Measurements from ENCODE around the gene CTF1.
"Not testable (repeated sequence)": the region's sequence is repeated elsewhere in the genome, so short reads cannot be mapped to it uniquely, and the experiment has no call there.

CTF1 gene

GRCh38 chr16:30888856-30889499 is 7.4 kb upstream of the CTF1 start:
- no peak for DNase-seq

GRCh38 chr16:30889721-30890120 is 6.7 kb upstream of the CTF1 start:
- no peak for DNase-seq

GRCh38 chr16:30891043-30891823 is 5.2 kb upstream of the CTF1 start:
- not testable (repeated sequence) for DNase-seq

- no peak for DNase-seq
Measured at GRCh38 chr16:30892670-30893416, 3.6 kb upstream of the CTF1 start.

- DNase-seq: no peak
Measured at GRCh38 chr16:30893417-30893743, 3.0 kb upstream of the CTF1 start.

- peak; percentile 57 to 69 (median 63) for DNase-seq
Measured at GRCh38 chr16:30893744-30894539, 2.5 kb upstream of the CTF1 start, which contains the start of gene BCL7C. BCL7C (minus strand) TSS chr16:30894077; CDS start chr16:30893944, 133 bp downstream.

- no peak for DNase-seq
Measured at GRCh38 chr16:30894540-30895368, 1.7 kb upstream of the CTF1 start.

- DNase-seq: no peak
Measured at GRCh38 chr16:30895627-30896260, 670 bp upstream of the CTF1 start.

GRCh38 chr16:30896889-30897733 is 697 bp downstream of the CTF1 start:
- peak; percentile 58 to 72 (median 69) for DNase-seq

GRCh38 chr16:30899794-30900193 is 3.4 kb downstream of the CTF1 start:
- no peak for DNase-seq

GRCh38 chr16:30900588-30900987 is 4.2 kb downstream of the CTF1 start:
- no peak for DNase-seq

- no peak for DNase-seq
Measured at GRCh38 chr16:30901201-30902028, 5.0 kb downstream of the CTF1 start.

- peak in 3 of 4 experiments; percentile 14 to 51 (median 41) for DNase-seq
Measured at GRCh38 chr16:30902029-30902972, 5.9 kb downstream of the CTF1 start.

- DNase-seq: no peak
Measured at GRCh38 chr16:30903002-30903401, 6.6 kb downstream of the CTF1 start.

GRCh38 chr16:30903596-30903995 is 7.2 kb downstream of the CTF1 start:
- no peak for DNase-seq

GRCh38 chr16:30904114-30904780 is 7.8 kb downstream of the CTF1 start:
- DNase-seq: no peak

- DNase-seq: no peak
Measured at GRCh38 chr16:30907064-30907463, 10.7 kb downstream of the CTF1 start.

All from activated CD4-positive, CD25-positive, alpha-beta regulatory T cell (primary cell).